HG03378 (cell line): ENCODE data around the gene LMAN1L.

Experiments used
- ATAC-seq: cut with Tn5 transposase; IDR thresholded peaks from one replicate; pipeline ENCODE4 v1.9.1; 2021; ENCODE audit warnings: mild to moderate bottlenecking, moderate library complexity; ENCODE audit not compliant: unreplicated experiment

Gene LMAN1L

GRCh38 chr15:74833376-74834107, 20.9 kb downstream of the LMAN1L start:
- no peak for ATAC-seq

DNA sequence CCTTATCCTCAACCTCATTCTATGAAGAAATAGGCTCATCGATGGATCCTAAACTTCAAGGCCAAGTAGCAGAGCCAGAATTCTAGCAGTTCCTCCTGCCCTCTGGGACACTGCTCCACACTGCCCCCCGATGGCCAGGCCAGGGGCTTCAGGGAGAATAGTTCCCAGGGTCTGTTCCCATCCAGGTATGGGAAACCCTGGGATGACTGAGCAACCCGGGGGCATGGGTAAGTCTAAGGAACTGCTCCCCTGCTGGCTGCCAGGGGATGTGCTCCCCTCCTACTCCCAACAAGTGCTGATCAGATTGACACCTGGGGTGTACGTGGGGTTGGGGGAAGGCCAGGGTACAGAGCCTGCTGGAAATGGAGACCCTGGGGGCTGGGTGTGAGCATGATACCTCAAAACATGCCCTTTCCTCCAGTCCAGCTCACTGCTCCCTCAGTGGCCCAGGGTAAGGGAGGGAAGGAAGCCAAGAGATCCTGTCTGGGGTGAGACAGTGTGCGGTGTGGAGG, 22.7 kb downstream of the LMAN1L start:
- no peak for ATAC-seq

DNA sequence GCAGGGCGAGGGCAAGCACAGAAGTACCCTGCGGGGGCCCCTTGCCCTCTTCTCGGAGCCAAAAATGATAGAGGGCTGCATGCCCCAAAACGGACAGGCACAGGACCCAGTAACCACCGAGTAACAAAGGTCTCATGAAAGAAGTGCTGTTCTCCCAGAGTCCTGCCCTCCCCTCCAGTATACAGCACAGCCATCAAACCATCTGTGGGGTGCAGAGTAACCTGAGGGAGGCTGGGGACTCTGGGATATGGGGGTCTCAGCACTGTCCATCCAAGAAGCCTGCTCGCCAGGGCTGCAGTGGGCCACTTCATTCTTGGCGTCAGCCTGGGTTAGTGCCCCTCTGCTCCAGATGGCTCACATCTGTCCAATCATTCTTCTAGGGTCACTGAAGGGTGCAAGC, 24.2 kb downstream of the LMAN1L start:
- ATAC-seq = no peak

GRCh38 chr15:74837482-74838136, 25.0 kb downstream of the LMAN1L start:
- ATAC-seq = no peak

DNA sequence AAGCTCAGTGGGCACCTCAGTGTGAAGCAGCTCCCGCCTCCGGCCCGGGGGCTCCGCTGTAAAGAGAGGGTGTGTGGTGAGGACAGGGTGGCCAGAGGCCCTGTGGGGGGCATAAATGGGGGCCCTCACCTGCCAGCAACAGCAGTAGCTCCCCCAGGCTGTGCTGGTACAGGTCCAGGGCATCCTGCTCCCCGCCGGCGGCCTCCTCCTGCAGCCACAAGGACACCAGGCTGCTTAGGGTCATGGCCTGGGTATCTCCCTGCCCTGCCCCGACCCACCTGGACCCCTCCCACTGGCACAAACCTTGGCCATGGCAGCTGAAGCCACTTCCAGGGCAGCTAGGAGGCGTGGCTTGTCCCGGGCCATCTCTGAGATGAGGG, 25.5 kb downstream of the LMAN1L start:
- ATAC-seq = no peak

DNA sequence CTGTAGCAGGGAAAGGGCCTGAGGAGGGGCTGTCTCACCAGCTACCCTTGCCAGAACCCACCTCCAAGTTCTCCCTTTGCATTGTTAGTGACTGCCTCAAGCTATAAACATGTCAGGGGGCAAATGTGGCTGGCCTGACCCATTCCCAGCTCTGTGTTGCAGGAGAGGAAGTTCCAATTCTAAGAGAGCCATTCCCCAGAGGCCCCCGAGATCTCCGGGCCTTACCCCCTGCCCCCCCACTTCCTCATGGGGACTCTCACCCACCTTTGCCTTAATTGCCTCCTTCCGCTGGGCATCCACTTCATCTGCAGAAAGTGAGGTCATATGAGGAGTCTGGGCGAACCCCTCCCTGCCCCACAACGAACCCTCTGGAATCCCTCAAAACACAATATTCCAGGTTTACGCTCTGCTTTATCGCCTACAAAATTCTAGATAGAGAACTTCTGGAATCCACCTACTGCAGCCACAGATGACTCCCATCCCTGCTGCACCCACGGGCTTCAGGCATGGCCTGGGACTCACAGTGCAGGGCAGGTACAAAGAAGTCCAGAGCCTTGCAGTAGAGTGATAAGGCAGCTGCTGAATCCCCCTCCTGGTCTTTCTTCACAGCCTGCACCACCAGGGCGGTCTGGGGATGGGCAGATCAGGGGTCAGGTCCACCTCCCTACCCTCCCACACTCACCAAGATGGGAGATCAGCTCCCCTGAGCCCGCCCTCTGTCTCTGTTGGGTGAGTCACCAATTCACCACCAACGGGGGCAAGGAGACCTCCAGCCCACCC, 26.3 kb downstream of the LMAN1L start:
- ATAC-seq = no peak

GRCh38 chr15:74839526-74840395, 27.1 kb downstream of the LMAN1L start:
- ATAC-seq = no peak

DNA sequence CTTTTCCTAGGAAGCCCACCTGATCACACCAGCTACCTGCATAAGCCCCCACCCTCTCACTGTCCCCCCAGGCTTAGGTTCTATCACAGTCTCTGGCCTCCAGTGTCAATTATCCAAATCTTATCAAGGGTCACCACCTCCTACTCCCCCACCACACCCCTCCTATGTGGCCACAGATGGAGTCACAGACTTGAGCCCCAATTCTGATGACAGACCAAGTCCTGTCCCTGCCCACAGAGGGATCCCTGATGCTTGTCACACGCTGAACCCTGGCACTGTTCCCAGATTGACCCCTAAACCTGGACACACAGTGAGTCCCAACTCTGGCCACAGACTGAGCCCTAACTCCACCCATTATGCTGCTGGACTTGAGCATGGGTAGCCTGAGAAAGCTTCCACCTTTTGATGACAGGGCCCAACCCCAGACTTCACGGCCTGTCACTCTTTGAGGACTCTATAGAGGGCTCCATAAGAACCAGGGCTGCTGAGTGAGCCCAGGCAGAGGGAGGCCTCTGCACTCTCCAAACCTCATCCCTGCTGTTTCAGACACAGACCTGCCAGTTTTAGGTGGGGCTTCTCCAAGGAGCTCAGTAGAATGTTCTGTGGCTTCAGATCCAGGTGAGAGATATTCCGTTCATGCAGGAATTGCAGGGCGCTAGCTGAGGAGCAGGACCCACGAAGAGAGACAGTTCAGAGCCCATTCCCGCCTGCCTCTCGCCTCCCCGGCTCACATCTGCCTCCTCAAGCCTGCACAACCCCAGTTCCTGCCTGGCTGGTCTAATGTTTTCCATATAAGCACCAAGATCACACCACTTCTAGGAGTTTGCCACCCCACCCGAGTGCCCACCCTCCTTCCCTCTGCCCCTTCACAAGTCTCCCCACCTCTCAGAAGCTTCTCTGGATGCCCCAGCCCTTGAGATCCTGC, 28.5 kb downstream of the LMAN1L start:
- no peak for ATAC-seq

DNA sequence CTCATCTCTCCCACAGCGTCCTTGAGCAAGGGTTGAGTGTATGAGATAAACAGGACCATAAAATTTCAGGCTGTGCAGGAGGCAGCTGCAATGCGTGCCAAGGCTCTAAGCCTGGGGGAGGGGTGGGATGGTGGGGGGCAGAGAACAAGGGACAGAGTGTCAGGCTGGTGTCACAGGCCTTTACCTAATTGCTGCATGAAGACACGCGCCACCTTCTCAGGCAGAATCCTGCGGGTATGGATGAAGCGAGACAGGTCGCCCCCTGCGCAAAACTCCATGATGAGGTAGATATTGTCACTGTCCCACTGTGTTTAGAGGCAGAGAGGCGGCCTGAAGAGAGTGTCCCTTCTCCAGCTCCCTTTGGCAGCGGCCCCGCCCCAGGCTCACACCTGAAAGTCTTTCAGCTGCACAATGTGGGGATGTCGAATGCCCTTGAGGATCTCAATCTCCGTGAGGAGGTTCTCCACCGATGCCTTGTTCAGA, 29.3 kb downstream of the LMAN1L start:
- ATAC-seq = no peak

- peak; percentile 50 for ATAC-seq
These were observed 30.2 kb downstream of the LMAN1L start, which contains the start of gene ULK3 for GRCh38 chr15:74842581-74843444. Gene ULK3, minus strand, starts transcription at chr15:74843156. Its CDS starts 51 bp downstream, at chr15:74843105.

GRCh38 chr15:74843445-74843828, 30.8 kb downstream of the LMAN1L start:
- ATAC-seq = peak; percentile 6

DNA sequence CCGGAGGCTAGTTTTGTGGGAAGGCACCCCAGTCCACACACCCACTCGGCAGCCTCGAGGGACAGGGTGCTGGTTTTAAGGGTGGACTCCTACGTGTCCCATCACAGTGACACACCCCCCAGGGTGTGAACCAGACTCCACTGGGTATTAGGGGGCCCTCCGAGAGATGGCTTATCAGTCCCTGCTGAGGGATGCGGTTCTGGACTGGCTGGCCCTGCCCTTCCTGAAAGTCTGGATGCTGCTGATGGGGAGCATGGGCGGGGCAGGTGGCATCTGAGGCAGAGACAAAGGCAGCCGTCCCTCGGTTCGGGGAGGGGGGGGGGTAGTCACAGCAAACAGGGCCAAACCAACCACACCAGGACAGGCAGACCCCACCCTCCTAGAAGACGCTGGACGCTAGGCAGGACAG, 31.3 kb downstream of the LMAN1L start:
- ATAC-seq = no peak

GRCh38 chr15:74844319-74845207, 31.9 kb downstream of the LMAN1L start:
- no peak for ATAC-seq

DNA sequence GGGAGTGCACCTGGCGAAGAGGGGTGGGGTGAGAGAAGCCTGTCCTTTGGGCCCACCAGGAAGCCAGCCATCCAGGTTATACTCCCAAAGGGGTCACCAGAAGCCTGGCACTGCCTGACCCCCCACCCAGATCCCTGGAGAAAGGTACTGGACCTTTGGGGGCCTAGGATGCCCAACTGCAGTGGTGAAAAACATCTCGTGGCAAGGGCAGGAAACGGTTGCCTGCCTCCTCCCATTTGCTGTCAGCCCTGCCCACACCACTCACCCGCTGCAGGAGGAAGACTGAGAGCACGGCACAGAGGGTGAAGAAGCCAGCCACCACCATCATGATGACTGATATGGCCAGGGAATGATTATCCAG, 32.6 kb downstream of the LMAN1L start:
- no peak for ATAC-seq

- ATAC-seq = no peak
These were observed 32.9 kb downstream of the LMAN1L start for GRCh38 chr15:74845581-74845980.

GRCh38 chr15:74847432-74847831, 34.8 kb downstream of the LMAN1L start:
- no peak for ATAC-seq

GRCh38 chr15:74850393-74850792, 37.8 kb downstream of the LMAN1L start:
- ATAC-seq = no peak

DNA sequence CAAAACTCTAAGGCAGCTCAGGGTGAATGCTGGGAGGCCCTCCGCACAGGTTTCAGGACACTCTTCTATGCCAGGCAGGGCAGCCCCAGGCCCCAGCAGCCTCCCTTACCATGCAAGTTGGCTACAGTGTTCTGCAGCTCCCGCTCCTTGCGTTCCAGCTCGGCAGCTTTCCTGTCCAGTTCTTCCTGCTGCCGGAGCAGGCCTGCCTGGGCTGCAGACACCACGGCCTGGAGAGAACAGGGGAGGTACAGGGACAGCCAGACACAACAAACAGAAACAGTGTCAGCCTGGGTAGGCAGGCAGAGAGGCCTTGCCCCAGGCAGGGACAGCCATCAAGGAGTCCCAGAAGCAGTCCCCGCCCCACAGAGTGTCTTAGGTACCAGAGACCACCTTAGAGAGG, 39.3 kb downstream of the LMAN1L start:
- no peak for ATAC-seq
